HepG2 (cell line): ENCODE results near the gene PTPA.

Experiments
- CTCF ChIP-seq: sonication (generic); formaldehyde crosslinking; IDR thresholded peaks from 2 replicates; pipeline ENCODE4 v1.5.0; 2020; ENCODE audit warnings: mild to moderate bottlenecking, missing genetic modification reagents, moderate library complexity
- PRDM10 ChIP-seq: sonication (generic); formaldehyde crosslinking; IDR thresholded peaks from 2 replicates; pipeline ENCODE4 v1.4.0; 2020; ENCODE audit warnings: low read depth, missing genetic modification reagents
- SIN3A ChIP-seq: IDR thresholded peaks from 2 replicates; pipeline ENCODE4 v1.6.1; 2011; ENCODE audit warnings: low read depth, mild to moderate bottlenecking, control low read depth, low read length, borderline replicate concordance
- SMAD1 ChIP-seq: sonication (generic); formaldehyde crosslinking; IDR thresholded peaks from 2 replicates; pipeline ENCODE4 v1.4.0; 2020; ENCODE audit warnings: missing genetic modification reagents, low read depth, mild to moderate bottlenecking, borderline replicate concordance
- YY1 ChIP-seq: IDR thresholded peaks from 2 replicates; pipeline ENCODE4 v1.6.1; 2011; ENCODE audit warnings: low read length, low read depth, moderate library complexity, mild to moderate bottlenecking; ENCODE audit not compliant: insufficient read depth, insufficient replicate concordance
- ZBTB21 ChIP-seq: sonication (generic); formaldehyde crosslinking; IDR thresholded peaks from 2 replicates; pipeline ENCODE4 v1.4.0; 2020; ENCODE audit warnings: missing genetic modification reagents
- ZBTB25 ChIP-seq: IDR thresholded peaks from 2 replicates; pipeline ENCODE4 v1.6.1; 2018; ENCODE audit warnings: missing genetic modification reagents
- ZNF282 ChIP-seq: fragments of 450-650 bp; IDR thresholded peaks from 2 replicates; pipeline ENCODE4 v1.6.1; 2018; ENCODE audit not compliant: partially characterized antibody
- ZNF503 ChIP-seq: sonication (generic); formaldehyde crosslinking; IDR thresholded peaks from 2 replicates; pipeline ENCODE4 v1.4.0; 2020; ENCODE audit warnings: missing genetic modification reagents

- TF ChIP-seq ZBTB25 (CRISPR knock-in tag) (no peak), SIN3A (no peak), ZNF282 (no peak), CTCF (CRISPR knock-in tag) (no peak), PRDM10 (no peak), YY1 (no peak), ZBTB21 (CRISPR knock-in tag) (no peak), SMAD1 (CRISPR knock-in tag) (no peak), ZNF503 (CRISPR knock-in tag) (no peak)
Measured at GRCh38 chr9:129163753-129164152, 52.5 kb downstream of the PTPA start.
